ENCODE measurements around the gene RCAN3.

RCAN3 gene

DNA sequence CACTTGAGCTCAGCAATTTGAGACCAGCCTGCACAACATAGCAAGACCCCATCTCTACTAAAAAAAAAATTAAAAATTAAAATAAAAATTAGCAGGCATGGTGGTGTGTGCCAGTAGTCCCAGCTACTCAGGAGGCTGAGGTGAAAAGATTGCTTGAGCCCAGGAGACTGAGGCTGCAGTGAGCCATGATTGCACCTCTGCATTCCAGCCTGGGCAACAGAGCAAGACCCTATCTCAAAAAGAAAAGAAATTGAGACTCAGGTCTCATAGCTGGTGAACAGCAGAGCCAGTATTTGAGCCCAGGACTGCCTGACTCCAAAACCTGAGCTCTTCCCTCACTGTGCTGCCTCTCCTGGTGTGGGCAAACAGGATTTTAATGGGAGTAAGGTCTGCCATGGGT lies 28.4 kb upstream of the RCAN3 start:
- in situ Hi-C loops (cut with MboI; ENCODE audit: low pct_unique_long_range_greater_than_20kb, low sequenced_read_pairs, unreplicated experiment), result no loop called here
- DNase-seq (ENCODE audit: low spot score), result no peak
- TF ChIP-seq, protein P1, sequence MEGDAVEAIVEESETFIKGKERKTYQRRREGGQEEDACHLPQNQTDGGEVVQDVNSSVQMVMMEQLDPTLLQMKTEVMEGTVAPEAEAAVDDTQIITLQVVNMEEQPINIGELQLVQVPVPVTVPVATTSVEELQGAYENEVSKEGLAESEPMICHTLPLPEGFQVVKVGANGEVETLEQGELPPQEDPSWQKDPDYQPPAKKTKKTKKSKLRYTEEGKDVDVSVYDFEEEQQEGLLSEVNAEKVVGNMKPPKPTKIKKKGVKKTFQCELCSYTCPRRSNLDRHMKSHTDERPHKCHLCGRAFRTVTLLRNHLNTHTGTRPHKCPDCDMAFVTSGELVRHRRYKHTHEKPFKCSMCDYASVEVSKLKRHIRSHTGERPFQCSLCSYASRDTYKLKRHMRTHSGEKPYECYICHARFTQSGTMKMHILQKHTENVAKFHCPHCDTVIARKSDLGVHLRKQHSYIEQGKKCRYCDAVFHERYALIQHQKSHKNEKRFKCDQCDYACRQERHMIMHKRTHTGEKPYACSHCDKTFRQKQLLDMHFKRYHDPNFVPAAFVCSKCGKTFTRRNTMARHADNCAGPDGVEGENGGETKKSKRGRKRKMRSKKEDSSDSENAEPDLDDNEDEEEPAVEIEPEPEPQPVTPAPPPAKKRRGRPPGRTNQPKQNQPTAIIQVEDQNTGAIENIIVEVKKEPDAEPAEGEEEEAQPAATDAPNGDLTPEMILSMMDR (IDR thresholded peaks at IDR 0.05; ENCODE audit: extremely low read depth, insufficient read depth, missing control alignments), result no peak

- in situ Hi-C loops (cut with MboI; ENCODE audit: low pct_unique_long_range_greater_than_20kb, low sequenced_read_pairs, unreplicated experiment), result no loop called here
- TF ChIP-seq, protein P1 (IDR thresholded peaks at IDR 0.05; ENCODE audit: extremely low read depth, insufficient read depth, missing control alignments), result no peak
- no peak for DNase-seq (ENCODE audit: low spot score)
These were observed 26.9 kb upstream of the RCAN3 start for GRCh38 chr1:24475700-24476099.

- in situ Hi-C loops (cut with MboI; ENCODE audit: low pct_unique_long_range_greater_than_20kb, low sequenced_read_pairs, unreplicated experiment), result no loop called here
- no peak for DNase-seq (ENCODE audit: low spot score)
- TF ChIP-seq, protein P1 (IDR thresholded peaks at IDR 0.05; ENCODE audit: extremely low read depth, insufficient read depth, missing control alignments), result no peak
These were observed 26.1 kb upstream of the RCAN3 start for GRCh38 chr1:24476571-24476970.

- TF ChIP-seq, protein P1 (IDR thresholded peaks at IDR 0.05; ENCODE audit: extremely low read depth, insufficient read depth, missing control alignments), result no peak
- in situ Hi-C loops (cut with MboI; ENCODE audit: low pct_unique_long_range_greater_than_20kb, low sequenced_read_pairs, unreplicated experiment), result no loop called here
- DNase-seq (ENCODE audit: low spot score), result no peak
These were observed 25.3 kb upstream of the RCAN3 start for GRCh38 chr1:24477309-24477708.

DNA sequence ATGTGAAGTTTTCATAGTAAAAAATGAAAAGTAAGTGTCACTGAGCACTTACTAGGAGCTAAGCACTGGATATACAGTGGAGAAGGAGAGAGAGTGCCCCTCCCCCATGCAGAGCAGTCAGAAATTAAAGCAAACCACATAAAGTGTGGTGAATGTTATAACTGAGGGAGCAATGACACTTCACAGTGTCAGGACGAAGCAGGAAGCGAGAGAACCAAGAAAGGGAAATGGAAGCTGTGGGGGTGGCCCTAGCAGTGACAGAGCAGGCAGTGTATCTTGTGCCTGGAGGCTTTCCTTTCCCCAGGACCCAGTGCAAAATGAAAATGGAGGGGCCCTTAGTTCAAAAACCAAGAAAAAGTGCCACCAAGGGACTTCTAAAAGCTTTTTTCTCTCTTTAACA lies 21.5 kb upstream of the RCAN3 start:
- in situ Hi-C loops (cut with MboI; ENCODE audit: low pct_unique_long_range_greater_than_20kb, low sequenced_read_pairs, unreplicated experiment), result no loop called here
- DNase-seq (ENCODE audit: low spot score), result peak; percentile 71
- TF ChIP-seq, protein P1 (IDR thresholded peaks at IDR 0.05; ENCODE audit: extremely low read depth, insufficient read depth, missing control alignments), result no peak

- no peak for DNase-seq (ENCODE audit: low spot score)
- TF ChIP-seq, protein P1 (IDR thresholded peaks at IDR 0.05; ENCODE audit: extremely low read depth, insufficient read depth, missing control alignments), result no peak
- in situ Hi-C loops (cut with MboI; ENCODE audit: low pct_unique_long_range_greater_than_20kb, low sequenced_read_pairs, unreplicated experiment), result no loop called here
These were observed 20.6 kb upstream of the RCAN3 start for GRCh38 chr1:24481843-24482610.
